Measurements from ENCODE around the gene GHRHR.

Gene GHRHR

GRCh38 chr7:30971840-30972563 is 8.2 kb downstream of the GHRHR start:
- no peak for TF ChIP-seq CTCF (conservative IDR thresholded peaks at IDR 0.05; ENCODE audit: low read depth, low read length)
- no peak for DNase-seq (ENCODE audit: low read depth)
- no peak overlapping the region for H3K4me3 ChIP-seq (ENCODE audit: low read depth, low read length)

GRCh38 chr7:30973292-30973691 is 9.5 kb downstream of the GHRHR start:
- TF ChIP-seq CTCF (conservative IDR thresholded peaks at IDR 0.05; ENCODE audit: low read depth, low read length), result no peak
- DNase-seq (ENCODE audit: low read depth), result no peak
- H3K4me3 ChIP-seq (ENCODE audit: low read depth, low read length), result no peak overlapping the region

GRCh38 chr7:30973791-30974604 is 10.2 kb downstream of the GHRHR start:
- no peak overlapping the region for H3K4me3 ChIP-seq (ENCODE audit: low read depth, low read length)
- DNase-seq (ENCODE audit: low read depth), result no peak
- TF ChIP-seq CTCF (conservative IDR thresholded peaks at IDR 0.05; ENCODE audit: low read depth, low read length), result no peak

- peak; percentile 85 for TF ChIP-seq CTCF (conservative IDR thresholded peaks at IDR 0.05; ENCODE audit: low read depth, low read length)
- DNase-seq (ENCODE audit: low read depth), result peak; percentile 66
- H3K4me3 ChIP-seq (ENCODE audit: low read depth, low read length), result no peak overlapping the region
Observed at GRCh38 chr7:30974605-30975255, 11.0 kb downstream of the GHRHR start.

- TF ChIP-seq CTCF (conservative IDR thresholded peaks at IDR 0.05; ENCODE audit: low read depth, low read length), result no peak
- no peak for DNase-seq (ENCODE audit: low read depth)
- no peak overlapping the region for H3K4me3 ChIP-seq (ENCODE audit: low read depth, low read length)
Observed at GRCh38 chr7:30975256-30975899, 11.6 kb downstream of the GHRHR start.

GRCh38 chr7:30976381-30976780 is 12.6 kb downstream of the GHRHR start:
- TF ChIP-seq CTCF (conservative IDR thresholded peaks at IDR 0.05; ENCODE audit: low read depth, low read length), result no peak
- H3K4me3 ChIP-seq (ENCODE audit: low read depth, low read length), result no peak overlapping the region
- DNase-seq (ENCODE audit: low read depth), result no peak
